Measurements from ENCODE around the gene SLC25A25.
"Not testable (repeated sequence)": the region's sequence is repeated elsewhere in the genome, so short reads cannot be mapped to it uniquely, and the experiment has no call there.

SLC25A25 gene

GRCh38 chr9:128042043-128042442 is 26.0 kb upstream of the SLC25A25 start:
- no peak for DNase-seq (ENCODE audit: low read depth)
- H3K4me3 ChIP-seq (replicated peaks; ENCODE audit: low read depth, low read length) = no peak overlapping the region
- TF ChIP-seq CTCF (IDR thresholded peaks at IDR 0.05; ENCODE audit: low read length, missing control alignments) = no peak

DNA sequence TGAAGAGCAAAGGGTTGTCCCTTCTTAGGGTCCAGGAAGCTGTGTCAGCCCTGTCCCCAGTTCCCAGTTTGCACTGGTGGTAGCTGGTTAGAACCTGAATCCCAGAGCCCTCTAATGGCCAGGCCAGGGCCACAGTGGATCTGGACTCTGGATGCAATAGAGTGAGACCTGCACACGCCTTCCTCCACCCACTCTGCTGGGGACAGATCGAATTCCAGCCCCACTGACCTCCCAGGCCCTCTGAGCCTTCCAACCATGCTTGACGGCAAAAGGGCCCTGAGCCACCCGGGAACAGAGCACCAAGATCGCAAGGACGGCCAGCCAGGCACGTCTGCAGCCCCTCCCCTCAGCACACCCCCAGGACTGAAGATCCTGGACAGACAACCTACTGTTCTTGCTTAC is 24.6 kb upstream of the SLC25A25 start:
- no peak for TF ChIP-seq CTCF (IDR thresholded peaks at IDR 0.05; ENCODE audit: low read length, missing control alignments)
- no peak for DNase-seq (ENCODE audit: low read depth)
- H3K4me3 ChIP-seq (replicated peaks; ENCODE audit: low read depth, low read length) = no peak overlapping the region

GRCh38 chr9:128045409-128045808 is 22.6 kb upstream of the SLC25A25 start:
- H3K4me3 ChIP-seq (replicated peaks; ENCODE audit: low read depth, low read length); DNase-seq (ENCODE audit: low read depth): not testable (repeated sequence)

DNA sequence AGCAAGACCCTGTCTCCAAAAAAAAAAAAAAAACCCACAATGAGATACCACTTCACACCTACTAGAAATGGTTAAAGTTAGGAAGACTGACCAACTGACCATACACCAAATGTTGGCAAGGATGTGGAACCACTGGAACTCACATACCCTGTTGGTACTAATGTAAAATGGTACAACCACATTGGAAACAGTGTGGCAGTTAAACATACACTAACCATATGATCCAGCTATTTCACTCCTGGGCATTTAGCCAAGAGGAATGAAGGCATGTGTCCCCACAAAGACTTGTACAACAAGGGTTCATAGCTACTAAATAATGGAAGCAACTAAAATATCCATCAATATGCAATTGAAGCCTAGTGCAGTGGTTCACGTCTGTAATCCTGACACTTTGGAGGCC is 22.2 kb upstream of the SLC25A25 start:
- DNase-seq (ENCODE audit: low read depth) = no peak
- no peak overlapping the region for H3K4me3 ChIP-seq (replicated peaks; ENCODE audit: low read depth, low read length)
- no peak for TF ChIP-seq CTCF (IDR thresholded peaks at IDR 0.05; ENCODE audit: low read length, missing control alignments)

DNA sequence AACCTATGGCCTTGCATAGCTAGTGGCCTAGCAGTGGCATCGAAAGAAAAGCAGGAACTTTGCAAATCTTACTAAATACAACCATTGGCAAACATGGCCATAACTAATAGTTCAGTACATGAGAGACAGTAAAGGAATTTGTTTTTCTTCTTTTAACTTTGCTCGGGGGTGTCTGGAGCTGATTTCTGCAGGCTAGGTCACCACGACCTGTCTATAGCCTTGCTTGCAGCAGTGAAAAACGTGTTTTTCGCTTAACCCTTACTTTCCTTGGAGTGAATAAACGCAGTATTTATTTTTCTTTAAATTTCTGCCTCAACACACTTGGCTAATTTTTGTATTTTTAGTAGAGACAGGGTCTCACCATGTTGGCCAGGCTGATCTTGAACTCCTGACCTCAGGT is 20.8 kb upstream of the SLC25A25 start:
- no peak overlapping the region for H3K4me3 ChIP-seq (replicated peaks; ENCODE audit: low read depth, low read length)
- DNase-seq (ENCODE audit: low read depth) = no peak
- TF ChIP-seq CTCF (IDR thresholded peaks at IDR 0.05; ENCODE audit: low read length, missing control alignments) = no peak

GRCh38 chr9:128048663-128049062 is 19.4 kb upstream of the SLC25A25 start:
- no peak for TF ChIP-seq CTCF (IDR thresholded peaks at IDR 0.05; ENCODE audit: low read length, missing control alignments)
- H3K4me3 ChIP-seq (replicated peaks; ENCODE audit: low read depth, low read length) = no peak overlapping the region
- no peak for DNase-seq (ENCODE audit: low read depth)

GRCh38 chr9:128049843-128050242 is 18.2 kb upstream of the SLC25A25 start:
- no peak for DNase-seq (ENCODE audit: low read depth)
- no peak overlapping the region for H3K4me3 ChIP-seq (replicated peaks; ENCODE audit: low read depth, low read length)
- no peak for TF ChIP-seq CTCF (IDR thresholded peaks at IDR 0.05; ENCODE audit: low read length, missing control alignments)

Measured in fibroblast of pulmonary artery (primary cell).